Left ventricle myocardium superior (tissue), 1 donor: Measurements from ENCODE around the gene MYCBP. TPM values are rescaled to one million over a fixed set of nuclear protein-coding genes. Genes with fewer than 3 reads are reported as not detected.
A peak's percentile ranks its signal among the peaks of the same experiment; 100 is the strongest.
"Not testable (repeated sequence)": the region's sequence is repeated elsewhere in the genome, so short reads cannot be mapped to it uniquely, and the experiment has no call there.

Source experiments
- ATAC-seq: fragments of 200-7000 bp; cut with Tn5 transposase; one replicate; pipeline ENCODE4 v1.9.1; 2020; ENCODE audit warnings: mild to moderate bottlenecking, moderate library complexity
- DNase-seq: peaks from one replicate; pipeline ENCODE4 v3.0.0-alpha.2; 2020
- intact Hi-C: fragments of 100-400 bp; cut with micrococcal nuclease; formaldehyde crosslinking; loops from one replicate; pipeline ENCODE4 v1.11.0; 2022
- total RNA-seq: library from RNA; stranded (reverse); fragmentation: NEBNext Ultra II Directional; extraction: Animal tissue kit (Norgen Biotek cat#: 25700); gene quantifications from one replicate; pipeline ENCODE4 v1.2.1, GENCODE V29; 2021
- donor health status: DM: no; HTN: yes; CAD: no; lungs with severe emphysema.

MYCBP gene
- total RNA-seq, 1 donor from 2014 or later = 16.7 TPM

- intact Hi-C loops = no loop called here
- ATAC-seq (no peak), DNase-seq (peak; percentile 34)
Observed at GRCh38 chr1:38872401-38873026, 634 bp downstream of the MYCBP start.

- no peak for ATAC-seq
Observed at GRCh38 chr1:38870996-38871395, 2.2 kb downstream of the MYCBP start.

GRCh38 chr1:38867208-38867607, 5.9 kb downstream of the MYCBP start:
- intact Hi-C loops = no loop called here
- ATAC-seq = no peak

More at GRCh38 chr1:38870996-38871395, 2.2 kb downstream of the MYCBP start:
- intact Hi-C loops = no loop called here
- no peak for DNase-seq

GRCh38 chr1:38865112-38865715, 7.9 kb downstream of the MYCBP start:
- no peak for ATAC-seq
- intact Hi-C loops = no loop called here
- DNase-seq = no peak

More at GRCh38 chr1:38867208-38867607, 5.9 kb downstream of the MYCBP start:
- DNase-seq = no peak

GRCh38 chr1:38860454-38860795, 12.7 kb downstream of the MYCBP start:
- intact Hi-C loops = no loop called here
- ATAC-seq (no peak), DNase-seq (no peak)

- intact Hi-C loops = no loop called here
- DNase-seq = peak; percentile 100
- ATAC-seq = peak; percentile 96
Observed at GRCh38 chr1:38859561-38860453, 13.3 kb downstream of the MYCBP start, which contains the start of gene RRAGC. TSS of gene RRAGC (minus strand) at chr1:38859772. CDS start at chr1:38859646, 126 bp downstream.

- DNase-seq = peak; percentile 70
Observed at GRCh38 chr1:38858833-38859560, 14.2 kb downstream of the MYCBP start.

GRCh38 chr1:38852780-38853179, 20.4 kb downstream of the MYCBP start:
- intact Hi-C loops = no loop called here
- no peak for DNase-seq
- no peak for ATAC-seq

More at GRCh38 chr1:38858833-38859560, 14.2 kb downstream of the MYCBP start:
- peak; percentile 24 for ATAC-seq
- intact Hi-C loops = no loop called here

GRCh38 chr1:38848071-38848470, 25.1 kb downstream of the MYCBP start:
- no peak for DNase-seq
- ATAC-seq = no peak
- intact Hi-C loops = no loop called here

- intact Hi-C loops = no loop called here
- ATAC-seq = no peak
- no peak for DNase-seq
Observed at GRCh38 chr1:38846210-38846609, 26.9 kb downstream of the MYCBP start.

- intact Hi-C loops, ATAC-seq: not testable (repeated sequence)
Observed at GRCh38 chr1:38845088-38845487, 28.1 kb downstream of the MYCBP start.

GRCh38 chr1:38840281-38840680, 32.9 kb downstream of the MYCBP start:
- no peak for ATAC-seq
- DNase-seq = no peak
- intact Hi-C loops = no loop called here

More at GRCh38 chr1:38845088-38845487, 28.1 kb downstream of the MYCBP start:
- not testable (repeated sequence) for DNase-seq

GRCh38 chr1:38839363-38839762, 33.8 kb downstream of the MYCBP start:
- intact Hi-C loops = loop anchor here (10.0 kb wide), 1 partner anchor 805 kb away; no protein-coding TSS in a partner anchor
- peak; percentile 83 for ATAC-seq
- peak; percentile 81 for DNase-seq

- ATAC-seq, DNase-seq: not testable (repeated sequence)
- intact Hi-C loops = loop anchor here (10.0 kb wide), 1 partner anchor 802 kb away; no protein-coding TSS in a partner anchor
Observed at GRCh38 chr1:38836316-38836715, 36.8 kb downstream of the MYCBP start.

GRCh38 chr1:38834937-38835827, 38.0 kb downstream of the MYCBP start:
- ATAC-seq = peak; percentile 81
- intact Hi-C loops = loop anchor here (10.0 kb wide), 1 partner anchor 800 kb away; no protein-coding TSS in a partner anchor
- no peak for DNase-seq

- DNase-seq (no peak), ATAC-seq (no peak)
- intact Hi-C loops = loop anchor here (10.0 kb wide), 1 partner anchor 800 kb away; no protein-coding TSS in a partner anchor
Observed at GRCh38 chr1:38834221-38834782, 38.8 kb downstream of the MYCBP start.

- DNase-seq (no peak), ATAC-seq (no peak)
- intact Hi-C loops = loop anchor here (10.0 kb wide), 1 partner anchor 798 kb away; no protein-coding TSS in a partner anchor
Observed at GRCh38 chr1:38833146-38833545, 40.0 kb downstream of the MYCBP start.

GRCh38 chr1:38832370-38832734, 40.8 kb downstream of the MYCBP start:
- no peak for DNase-seq
- intact Hi-C loops = loop anchor here (10.0 kb wide), 1 partner anchor 798 kb away; no protein-coding TSS in a partner anchor

More at GRCh38 chr1:38832370-38832734, 40.8 kb downstream of the MYCBP start:
- no peak for ATAC-seq
